ENCODE results near the gene GOLGA8S. TPM values are rescaled to one million over a fixed set of nuclear protein-coding genes. Genes with fewer than 3 reads are reported as not detected.

Gene GOLGA8S
- total RNA-seq, 2 donors from 2014 or later, result 0.14 to 0.42 TPM

Other genes with a start within 250 kb of the GOLGA8S start
- not detected for gene GOLGA6L1, start 217.9 kb upstream of the GOLGA8S start, total RNA-seq
- not detected for gene GOLGA6L26, start 20.6 kb upstream of the GOLGA8S start, total RNA-seq
- not detected for gene GOLGA6L2, start 92.5 kb downstream of the GOLGA8S start, total RNA-seq
- 1 to 10 TPM; 5.0 to 6.8 TPM for gene MKRN3, start 210.9 kb downstream of the GOLGA8S start, total RNA-seq

All from thoracic aorta (tissue), 2 donors.